GM19099 (cell line): ENCODE results near the gene ZMYND15.

Source experiments
- POLR2A ChIP-seq: IDR thresholded peaks from 3 replicates; pipeline ENCODE4 v1.6.1; 2011; ENCODE audit warnings: low read depth; ENCODE audit not compliant: insufficient read length; ENCODE audit errors: extremely low read depth

Gene ZMYND15

DNA sequence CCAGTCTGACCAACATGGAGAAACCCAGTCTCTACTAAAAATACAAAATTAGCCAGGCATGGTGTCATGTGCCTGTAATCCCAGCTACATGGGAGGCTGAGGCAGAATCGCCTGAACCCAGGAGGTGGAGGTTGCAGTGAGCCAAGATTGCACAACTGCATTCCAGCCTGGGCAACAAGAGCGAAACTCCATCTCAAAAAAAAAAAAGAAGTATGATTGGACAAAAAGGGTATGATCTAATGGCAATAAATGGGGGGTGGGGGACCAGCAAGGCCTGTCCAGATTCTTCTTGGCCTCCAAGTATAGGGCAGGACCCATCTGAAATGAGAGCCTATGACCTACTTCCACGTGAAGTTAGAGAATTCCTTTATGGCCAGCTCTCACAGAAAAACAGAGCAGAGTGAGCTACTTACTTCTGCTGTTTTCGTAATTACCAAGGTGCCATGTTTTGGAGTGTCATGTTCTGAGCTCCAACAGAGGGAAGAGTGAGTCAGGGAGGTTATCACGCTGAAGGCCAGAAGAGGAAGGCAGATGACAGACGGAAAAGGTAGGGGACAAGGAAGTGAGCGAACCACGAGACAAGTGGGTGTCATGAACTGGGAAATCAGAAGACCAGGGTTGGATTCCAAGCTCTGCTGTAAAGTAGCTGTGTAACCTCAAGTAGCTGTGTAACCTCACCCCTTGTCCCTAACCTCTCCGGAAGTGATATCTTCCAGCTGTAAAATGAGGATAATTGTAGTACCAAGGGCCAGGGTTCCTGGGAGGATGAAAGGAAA is 3.6 kb upstream of the ZMYND15 start:
- TF ChIP-seq POLR2A: no peak

DNA sequence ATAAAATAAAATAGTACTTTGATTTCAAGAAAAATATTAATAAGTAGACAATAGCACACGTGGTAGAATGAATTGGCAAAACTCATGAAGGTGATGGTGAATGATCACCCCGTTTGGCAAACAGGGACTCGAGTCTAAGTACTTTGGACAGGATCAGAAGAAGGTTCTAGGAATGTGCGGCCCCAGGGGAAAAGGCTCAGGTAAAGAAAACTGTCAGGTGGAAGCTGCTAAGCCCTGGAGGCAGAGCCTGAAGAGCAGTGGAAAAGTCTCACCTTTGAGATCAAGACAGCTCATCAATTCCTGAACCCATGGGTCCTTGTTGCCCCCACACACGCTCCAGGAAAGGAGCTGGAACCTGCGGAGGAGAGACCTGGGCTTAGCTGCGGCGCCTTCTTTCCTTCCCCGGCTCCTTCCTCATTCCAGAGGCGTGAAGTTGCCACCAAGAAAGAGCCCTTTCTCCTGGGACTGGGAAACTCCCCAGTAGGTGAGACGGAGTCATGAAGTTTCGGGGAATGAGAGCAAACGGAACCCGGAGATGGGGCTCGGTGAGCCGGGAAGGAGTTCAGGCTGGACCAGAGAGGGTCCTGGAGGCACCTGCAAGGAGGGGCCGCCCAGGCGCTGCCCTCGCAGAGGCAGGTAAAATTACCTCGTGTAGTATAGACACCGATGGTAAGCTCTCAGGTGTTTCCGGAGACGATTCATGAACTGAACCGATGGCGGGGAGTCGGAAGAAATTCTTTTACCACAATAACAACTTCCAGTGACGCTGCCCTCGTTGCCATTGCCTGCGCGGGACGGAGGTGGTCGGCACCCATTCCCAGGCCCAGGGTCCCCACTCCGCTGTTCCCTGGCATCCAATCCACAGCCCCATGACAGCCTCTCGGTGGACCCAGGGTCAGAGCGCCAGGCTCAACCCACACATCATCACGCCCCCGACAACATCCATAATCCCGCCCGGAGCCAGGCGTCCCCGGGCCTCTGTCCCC is 1.2 kb upstream of the ZMYND15 start:
- TF ChIP-seq POLR2A: no peak

DNA sequence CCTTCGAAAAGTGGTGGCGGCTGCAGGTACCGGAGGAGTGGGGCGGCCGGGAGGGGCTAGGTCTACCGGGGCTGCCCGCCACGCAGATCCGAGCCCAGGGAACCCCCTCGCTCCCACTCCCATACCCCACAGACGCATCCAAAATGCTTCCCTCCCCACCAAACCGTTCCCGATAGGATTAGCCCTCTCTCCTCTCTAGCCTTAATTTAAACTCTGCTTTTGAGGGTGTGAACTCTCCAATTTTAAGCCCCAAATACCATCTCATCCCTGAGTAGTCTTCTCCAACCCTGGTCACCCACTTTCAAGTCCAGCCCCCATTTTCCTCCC is 355 bp downstream of the ZMYND15 start:
- TF ChIP-seq POLR2A: no peak

DNA sequence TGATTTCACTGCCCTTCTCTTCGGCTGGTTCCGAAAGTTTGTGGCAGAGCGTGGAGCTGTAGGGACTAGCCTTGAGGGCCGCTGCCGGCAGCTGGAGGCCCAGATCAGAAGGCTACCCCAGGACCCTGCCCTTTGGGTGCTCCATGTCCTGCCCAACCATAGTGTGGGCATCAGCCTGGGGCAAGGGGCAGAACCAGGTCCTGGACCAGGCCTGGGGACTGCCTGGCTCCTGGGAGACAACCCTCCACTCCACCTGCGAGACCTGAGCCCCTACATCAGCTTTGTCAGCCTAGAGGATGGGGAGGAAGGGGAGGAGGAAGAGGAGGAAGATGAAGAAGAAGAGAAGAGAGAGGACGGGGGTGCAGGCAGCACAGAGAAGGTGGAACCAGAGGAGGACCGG is 951 bp downstream of the ZMYND15 start:
- no peak for TF ChIP-seq POLR2A

DNA sequence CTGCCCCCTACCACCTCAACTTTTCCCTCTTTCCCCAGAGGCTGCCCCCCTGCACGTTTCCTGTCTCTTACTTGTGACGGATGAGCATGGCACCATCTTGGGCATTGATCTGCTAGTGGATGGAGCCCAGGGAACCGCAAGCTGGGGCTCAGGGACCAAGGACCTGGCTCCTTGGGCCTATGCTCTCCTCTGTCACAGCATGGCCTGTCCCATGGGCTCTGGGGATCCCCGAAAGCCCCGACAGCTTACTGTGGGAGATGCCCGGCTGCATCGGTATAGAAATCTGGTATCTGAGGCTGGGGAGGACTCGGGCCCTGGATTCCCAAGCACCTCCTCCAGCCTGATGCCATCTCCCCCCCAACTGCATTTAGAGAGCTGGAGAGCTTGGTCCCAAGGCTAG is 1.9 kb downstream of the ZMYND15 start:
- TF ChIP-seq POLR2A: no peak

DNA sequence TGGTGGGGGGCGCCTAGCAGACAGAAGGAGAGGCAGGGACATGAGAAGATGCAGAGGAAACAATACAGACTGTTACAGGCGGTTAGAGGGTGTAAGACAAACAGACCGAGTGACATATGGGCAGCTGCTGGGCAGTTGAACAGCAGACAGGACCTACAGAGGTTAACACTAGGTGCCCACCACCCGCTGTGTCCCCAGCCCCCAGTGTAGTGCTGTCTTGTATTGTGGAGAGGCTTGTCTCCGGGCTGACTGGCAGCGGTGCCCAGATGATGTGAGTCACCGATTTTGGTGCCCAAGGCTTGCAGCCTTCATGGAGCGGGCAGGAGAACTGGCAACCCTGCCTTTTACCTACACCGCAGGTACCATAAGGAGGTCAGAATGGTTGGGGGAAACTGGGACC is 2.5 kb downstream of the ZMYND15 start:
- TF ChIP-seq POLR2A: no peak

DNA sequence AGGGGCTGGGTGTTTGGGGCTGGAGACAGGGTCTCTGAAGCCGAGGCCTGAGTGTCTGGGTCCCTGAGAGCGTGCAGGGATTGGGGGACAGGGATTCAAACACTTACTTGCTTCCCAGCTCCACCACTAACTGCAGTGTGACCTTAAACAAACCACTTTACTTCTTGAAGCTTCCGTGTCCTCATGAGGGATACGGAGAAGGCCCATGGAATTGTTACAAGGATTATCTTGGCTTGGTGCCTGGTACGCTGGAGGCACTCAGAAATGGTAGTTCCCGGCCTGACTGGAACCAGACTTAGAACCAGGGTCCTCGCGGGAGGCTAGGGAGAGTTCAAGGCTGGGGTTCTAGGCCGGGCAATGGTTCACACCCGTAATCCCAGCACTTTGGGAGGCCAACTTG is 3.0 kb downstream of the ZMYND15 start:
- TF ChIP-seq POLR2A: no peak

DNA sequence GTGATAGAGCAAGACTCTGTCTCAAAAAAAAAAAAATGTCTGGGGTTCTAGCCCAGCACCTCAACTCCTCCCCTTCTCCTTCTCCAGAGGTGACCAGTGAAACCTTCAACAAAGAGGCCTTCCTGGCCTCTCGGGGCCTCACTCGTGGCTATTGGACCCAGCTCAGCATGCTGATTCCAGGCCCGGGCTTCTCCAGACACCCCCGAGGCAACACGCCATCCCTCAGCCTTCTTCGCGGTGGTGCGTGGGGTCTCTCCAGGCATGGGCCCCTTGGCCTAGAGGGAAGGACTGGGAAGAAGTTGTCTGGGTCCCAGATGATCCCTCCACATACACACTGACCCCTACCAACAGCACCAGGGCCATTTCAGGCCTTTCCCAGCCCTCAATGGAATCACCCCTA is 3.6 kb downstream of the ZMYND15 start:
- TF ChIP-seq POLR2A: no peak

DNA sequence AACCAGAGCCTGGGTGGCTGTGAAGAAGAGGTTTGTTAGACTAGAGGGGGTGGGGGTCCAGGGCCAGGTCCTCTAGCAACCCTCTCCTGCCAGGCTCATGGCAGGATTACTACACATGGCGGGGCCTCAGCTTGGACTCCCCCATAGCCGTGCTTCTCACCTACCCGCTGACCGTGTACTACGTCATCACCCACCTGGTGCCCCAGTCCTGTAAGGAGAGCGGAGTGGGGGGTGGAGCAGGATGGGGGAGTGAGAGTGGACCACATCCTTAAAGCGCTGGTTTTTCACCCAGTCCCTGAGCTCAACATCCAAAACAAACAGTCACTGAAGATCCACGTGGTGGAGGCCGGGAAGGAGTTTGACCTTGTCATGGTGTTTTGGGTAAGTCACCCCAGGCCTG is 4.3 kb downstream of the ZMYND15 start:
- TF ChIP-seq POLR2A: no peak

DNA sequence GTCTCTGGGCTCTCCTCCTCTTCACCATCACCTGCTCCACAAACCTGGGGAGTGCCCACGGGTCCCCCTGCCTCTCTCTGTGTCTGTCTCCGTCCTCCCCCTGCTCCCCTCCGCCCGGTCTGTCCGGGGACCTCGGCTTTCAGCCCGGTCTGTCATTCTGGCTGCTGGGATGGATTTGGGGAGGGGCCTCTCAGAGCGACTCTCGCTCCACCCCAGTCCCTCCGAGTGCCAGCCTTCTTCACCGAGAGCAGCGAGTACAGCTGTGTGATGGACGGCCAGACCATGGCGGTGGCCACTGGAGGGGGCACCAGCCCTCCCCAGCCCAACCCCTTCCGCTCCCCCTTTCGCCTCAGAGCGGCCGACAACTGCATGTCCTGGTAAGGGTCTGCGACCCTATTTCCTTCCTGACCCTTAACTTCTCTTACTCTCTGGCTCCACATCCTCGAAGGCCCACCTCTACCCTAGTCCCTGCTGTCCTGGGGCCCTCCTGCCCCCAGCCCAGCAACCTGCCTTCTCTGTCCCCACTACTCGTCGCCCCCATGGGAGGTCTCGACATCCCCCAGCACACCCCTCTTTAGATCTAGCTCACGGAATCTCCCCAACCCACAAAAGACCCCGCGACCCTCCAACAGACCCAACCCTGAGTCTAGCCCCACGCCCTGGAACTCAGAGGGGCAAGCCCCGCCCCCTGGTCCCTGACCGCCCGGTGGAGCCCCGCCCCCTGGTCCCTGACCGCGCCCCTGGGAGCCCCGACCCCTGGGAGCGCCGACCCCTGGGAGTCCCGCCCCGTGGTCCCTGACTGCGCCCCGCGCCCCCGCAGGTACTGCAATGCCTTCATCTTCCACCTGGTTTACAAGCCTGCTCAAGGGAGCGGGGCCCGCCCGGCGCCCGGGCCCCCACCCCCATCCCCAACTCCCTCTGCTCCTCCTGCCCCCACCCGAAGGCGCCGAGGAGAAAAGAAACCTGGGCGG is 5.7 kb downstream of the ZMYND15 start:
- no peak for TF ChIP-seq POLR2A

DNA sequence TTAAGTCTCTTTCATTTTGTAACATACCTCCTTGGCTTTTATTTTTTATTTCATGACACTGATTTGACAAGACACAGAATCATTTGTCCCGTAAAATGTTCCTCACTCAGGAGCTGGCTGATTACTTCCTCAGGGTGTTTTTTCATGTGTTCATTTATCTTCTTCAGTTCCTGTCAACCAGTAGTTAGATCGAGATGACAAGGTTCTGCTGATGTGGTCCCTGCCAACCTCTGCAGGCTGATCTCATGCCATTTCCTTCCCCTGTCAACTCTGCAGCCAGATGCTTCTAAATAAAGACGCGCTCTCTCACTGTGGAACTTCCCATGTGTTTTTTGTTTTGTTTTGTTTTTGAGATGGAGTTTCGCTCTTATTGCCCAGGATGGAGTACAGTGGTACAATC is 8.2 kb downstream of the ZMYND15 start:
- no peak for TF ChIP-seq POLR2A

DNA sequence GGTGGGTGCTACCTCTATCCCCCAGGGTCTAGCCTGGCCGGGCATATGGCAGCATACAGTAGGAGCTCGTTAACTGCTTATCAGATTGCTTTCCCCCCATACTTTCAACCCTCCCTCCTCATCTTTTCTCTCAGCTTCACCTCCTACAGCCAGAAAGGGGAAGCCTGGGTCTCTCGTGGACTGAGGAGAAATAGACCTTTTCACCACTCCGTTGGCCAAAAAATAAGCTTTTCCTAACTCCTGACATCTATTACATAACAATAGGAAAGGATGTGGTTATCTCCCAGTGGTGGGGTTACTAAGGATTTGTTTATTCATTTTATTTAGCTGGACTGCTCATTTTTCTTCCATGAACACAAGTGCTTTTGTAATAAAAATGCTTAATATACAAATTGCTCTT is 9.1 kb downstream of the ZMYND15 start:
- TF ChIP-seq POLR2A: no peak

DNA sequence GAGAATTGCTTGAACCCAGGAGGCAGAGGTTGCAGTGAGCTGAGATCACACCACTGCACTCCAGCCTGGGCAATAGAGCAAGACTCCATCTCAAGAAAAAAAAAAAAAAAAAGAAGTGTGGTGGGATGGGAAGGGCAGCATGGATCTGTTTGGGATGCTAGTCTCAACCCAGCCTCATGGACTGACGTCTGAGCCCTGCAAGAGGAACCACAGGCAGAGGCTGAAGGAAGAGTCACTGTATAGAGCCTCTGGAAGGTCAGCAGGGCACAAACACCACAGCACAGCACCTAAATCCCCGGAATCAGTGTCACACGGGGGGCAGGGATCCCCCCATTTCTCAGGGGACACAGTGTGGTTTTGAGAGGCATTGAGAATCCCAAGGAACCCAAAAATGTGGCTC is 11.0 kb downstream of the ZMYND15 start:
- no peak for TF ChIP-seq POLR2A

DNA sequence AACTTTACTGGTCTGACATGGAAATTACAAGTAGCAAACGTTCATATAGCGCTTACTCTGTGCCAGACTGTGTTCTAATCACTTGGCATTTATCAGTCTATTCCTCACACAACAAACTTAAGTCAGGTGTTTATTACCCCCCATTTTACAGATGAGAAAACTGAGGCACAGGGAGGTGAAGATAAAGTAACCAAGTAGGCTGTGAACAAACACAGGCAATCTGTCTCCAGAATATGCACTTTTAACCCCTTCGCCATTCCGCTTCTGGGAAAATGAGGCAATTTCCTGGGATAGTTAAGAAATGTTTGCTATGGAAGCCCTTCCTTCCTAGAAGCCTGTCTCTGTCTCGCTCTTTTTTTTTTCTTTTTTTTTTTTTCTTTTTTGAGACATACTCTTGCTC is 12.3 kb downstream of the ZMYND15 start:
- TF ChIP-seq POLR2A: no peak

DNA sequence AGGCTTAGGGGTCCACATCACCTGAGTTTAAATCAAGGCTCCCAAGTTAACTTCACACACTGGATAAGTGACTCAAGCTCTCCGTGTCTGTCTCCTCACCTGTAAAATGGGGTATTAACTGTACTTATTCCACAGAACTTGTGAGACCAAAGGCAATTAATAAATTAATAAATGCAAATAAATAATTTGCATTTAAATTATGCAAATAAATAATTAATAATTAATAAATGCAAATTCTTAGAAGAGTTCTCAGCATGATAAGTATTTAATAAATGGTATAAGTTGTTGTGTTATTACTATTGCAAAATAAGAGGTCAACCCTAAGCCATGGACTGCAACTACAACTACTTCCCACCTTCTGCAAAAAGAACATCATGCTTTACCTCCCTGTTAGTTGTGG is 13.8 kb downstream of the ZMYND15 start:
- no peak for TF ChIP-seq POLR2A

DNA sequence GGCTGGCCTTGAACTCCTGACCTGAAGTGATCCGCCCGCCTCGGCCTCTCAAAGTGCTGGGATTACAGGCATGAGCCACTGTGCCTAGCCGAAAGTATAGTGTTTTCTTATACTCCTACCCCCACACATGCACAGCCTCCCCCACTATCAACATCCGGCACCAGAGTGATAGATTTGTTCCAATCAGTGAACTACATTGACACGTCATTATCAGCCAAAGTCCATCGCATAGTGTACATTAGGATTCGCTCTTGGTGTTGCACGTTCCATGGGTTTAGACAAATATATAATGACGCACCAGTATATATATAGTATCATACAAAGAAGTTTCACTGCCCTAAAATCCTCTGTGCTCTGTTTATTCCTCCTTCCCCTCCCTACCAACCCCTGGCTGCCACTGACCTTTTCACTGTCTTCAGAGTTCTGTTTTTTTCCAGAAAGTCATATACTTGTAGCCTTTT is 20.2 kb downstream of the ZMYND15 start:
- no peak for TF ChIP-seq POLR2A

DNA sequence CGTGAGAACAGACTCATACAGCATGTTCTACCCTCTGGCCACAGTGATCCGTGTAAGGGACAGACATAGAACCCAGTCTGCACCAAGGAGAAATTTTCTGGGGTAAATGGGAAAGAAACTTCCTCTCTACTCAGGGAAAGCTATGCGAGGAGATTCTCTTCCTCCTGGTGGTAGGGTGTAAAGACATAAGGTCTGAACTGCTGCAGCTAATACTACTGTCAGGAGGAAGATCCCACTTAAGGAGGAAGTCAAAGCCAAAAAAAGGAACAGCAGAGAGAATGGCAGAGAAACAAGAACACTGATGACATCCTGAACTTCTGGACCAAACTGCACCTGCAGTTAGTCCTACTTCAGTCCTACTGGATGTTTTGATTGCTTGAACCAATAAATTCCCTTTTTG is 25.0 kb downstream of the ZMYND15 start:
- no peak for TF ChIP-seq POLR2A
